ENCODE data around the gene CFAP97D1.

GRCh38 chr17:43745541-43745940 is 34.7 kb upstream of the CFAP97D1 start:
- TF ChIP-seq EZH2 (IDR thresholded peaks at IDR 0.05; ENCODE audit: borderline replicate concordance, low read depth, low read length, severe bottlenecking) (no peak), CTCF (IDR thresholded peaks at IDR 0.05; ENCODE audit: borderline replicate concordance, extremely low read depth, low read length, poor library complexity, severe bottlenecking) (no peak)

All from DND-41 (cell line).